K562 (cell line): ENCODE results near the gene PARD3. TPM values are rescaled to one million over a fixed set of nuclear protein-coding genes. Genes with fewer than 3 reads are reported as not detected.
A peak's percentile ranks its signal among the peaks of the same experiment; 100 is the strongest.

Source experiments
- ATAC-seq: fragments of 200-7000 bp; cut with Tn5 transposase; 3 replicates; pipeline ENCODE4 v1.9.1; 2020; ENCODE audit warnings: moderate library complexity
- BruUV-seq: library from RNA; stranded (reverse); fragments of 400-500 nt; replicated peaks from 2 replicates; lab custom pipeline; 2021; lab: Mats Ljungman, UMichigan
- CTCF ChIA-PET: fragments of 300-600 bp; formaldehyde crosslinking; extraction: SDS; loops from one replicate; lab custom pipeline; 2021; ENCODE audit warnings: low intra/inter-chr PET ratio; lab: Yijun Ruan, JAX
- POLR2A ChIA-PET: fragments of 300-600, 350-650 bp; sonication (Branson Sonifier 250); formaldehyde crosslinking; extraction: SDS; loops from one replicate; lab custom pipeline; 2021; ENCODE audit warnings: antibody characterized with exemption, inconsistent platforms; lab: Yijun Ruan, JAX
- DNase-seq, 4 experiments: peaks; one replicate each; pipeline versions ENCODE4 v3.0.0 to v3.0.0-alpha.2; 2011 to 2018; ENCODE audit warnings: low spot score in 3 of 4, mixed read lengths in 3 of 4; ENCODE audit errors: extremely low read depth in 1 of 4
- FAIRE-seq: peaks from 2 replicates; lab custom pipeline; 2011; peaks lifted over from hg19 to GRCh38; lab: Jason Lieb, UNC
- H2AFZ ChIP-seq: 2 replicates; pipeline ENCODE4 v1.6.0; 2011; ENCODE audit warnings: low read depth, low read length, control low read depth, inconsistent platforms
- H3K27ac ChIP-seq: fragments of 200-600 bp; 3 replicates; pipeline ENCODE4 v1.8.0; 2011; ENCODE audit warnings: low read depth, mild to moderate bottlenecking, control low read depth, inconsistent platforms, low read length, moderate library complexity, mixed read lengths; ENCODE audit errors: extremely low read depth
- H3K27me3 ChIP-seq, 2 experiments: fragments of 300-600 bp in 1 of 2; 2 replicates in 1 of 2; 3 replicates in 1 of 2; pipeline versions ENCODE4 v1.6.0 to v1.8.0; 2011; ENCODE audit warnings: inconsistent platforms in 2 of 2, low read length in 2 of 2, mild to moderate bottlenecking in 1 of 2, mixed read lengths in 1 of 2, moderate library complexity in 1 of 2; ENCODE audit not compliant: control insufficient read depth in 2 of 2, insufficient read depth in 2 of 2
- H3K36me3 ChIP-seq: fragments of 300-600 bp; 3 replicates; pipeline ENCODE4 v1.8.0; 2011; ENCODE audit warnings: mild to moderate bottlenecking, low read length, inconsistent platforms; ENCODE audit not compliant: control insufficient read depth, insufficient read depth
- H3K4me1 ChIP-seq, 2 experiments: fragments of 200-600 bp in 1 of 2; replicated peaks in 1 of 2; 2 replicates in 1 of 2; 3 replicates in 1 of 2; pipeline versions ENCODE4 v1.5.1 to v1.8.0; 2011; ENCODE audit warnings: inconsistent platforms in 2 of 2, low read length in 2 of 2, mild to moderate bottlenecking in 1 of 2, mixed read lengths in 1 of 2, moderate library complexity in 1 of 2; ENCODE audit not compliant: control insufficient read depth in 2 of 2, insufficient read depth in 2 of 2
- H3K4me2 ChIP-seq: 2 replicates; pipeline ENCODE4 v1.6.1; 2011; ENCODE audit warnings: low read length, control low read depth, inconsistent platforms, mixed read lengths; ENCODE audit not compliant: insufficient read depth
- H3K4me3 ChIP-seq: fragments of 200-600 bp; sonication (generic), shearing (Covaris generic); 2 replicates; pipeline ENCODE4 v1.5.1; 2016; ENCODE audit warnings: control low read depth, inconsistent platforms
- H3K79me2 ChIP-seq: fragments of 200-600 bp; 3 replicates; pipeline ENCODE4 v1.8.0; 2011; ENCODE audit warnings: low read length, inconsistent platforms; ENCODE audit not compliant: control insufficient read depth, insufficient read depth
- H3K9ac ChIP-seq, 2 experiments: 2 replicates each; pipeline versions ENCODE4 v1.6.0 to v1.6.1; 2011; ENCODE audit warnings: low read depth in 2 of 2, low read length in 2 of 2, control low read depth in 1 of 2, inconsistent platforms in 1 of 2, mild to moderate bottlenecking in 1 of 2, mixed read lengths in 1 of 2; ENCODE audit not compliant: insufficient read depth in 1 of 2
- H3K9me1 ChIP-seq: one replicate; pipeline ENCODE4 v1.6.0; 2011; ENCODE audit warnings: inconsistent platforms, mild to moderate bottlenecking, low read length, moderate library complexity; ENCODE audit not compliant: control insufficient read depth, insufficient read depth
- H3K9me3 ChIP-seq: replicated peaks from 2 replicates; pipeline ENCODE4 v1.5.1; 2011; ENCODE audit warnings: low read depth, low read length, inconsistent platforms; ENCODE audit not compliant: control insufficient read depth, insufficient read depth
- H4K20me1 ChIP-seq: replicated peaks from 2 replicates; pipeline ENCODE4 v1.6.1; 2011; ENCODE audit warnings: low read length, inconsistent platforms, mixed read lengths; ENCODE audit not compliant: control insufficient read depth, insufficient read depth
- CHD2 ChIP-seq: IDR thresholded peaks from 2 replicates; pipeline ENCODE4 v1.6.1; 2011; ENCODE audit warnings: low read depth, low read length
- FOXK2 ChIP-seq, 2 experiments: fragments of 450-650 bp; IDR thresholded peaks in 1 of 2; conservative IDR thresholded peaks in 1 of 2; 2 replicates each; pipeline ENCODE4 v1.6.1; 2016; ENCODE audit warnings: low read depth in 2 of 2, mild to moderate bottlenecking in 1 of 2
- GTF2E2 ChIP-seq: fragments of 200-800 bp; sonication (Bioruptor generic); IDR thresholded peaks from 2 replicates; pipeline ENCODE4 v1.6.1; 2016; ENCODE audit warnings: missing genetic modification characterization, missing compliant biosample characterization
- MAFG ChIP-seq: fragments of 450-650 bp; conservative IDR thresholded peaks from 2 replicates; pipeline ENCODE4 v1.6.1; 2016; ENCODE audit warnings: missing genetic modification characterization, missing compliant biosample characterization
- MEF2D ChIP-seq: conservative IDR thresholded peaks from 2 replicates; pipeline ENCODE4 v1.6.1; 2016; ENCODE audit warnings: low read depth, missing genetic modification characterization, missing compliant biosample characterization
- RCOR1 ChIP-seq, 2 experiments: IDR thresholded peaks; 2 replicates each; pipeline ENCODE4 v1.6.1; 2012; ENCODE audit warnings: low read depth in 2 of 2, low read length in 2 of 2, borderline replicate concordance in 1 of 2, improper control_type of control experiment in 1 of 2
- RUNX1 ChIP-seq: sonication (generic); IDR thresholded peaks from 2 replicates; pipeline ENCODE4 v1.6.1; 2016; ENCODE audit warnings: antibody characterized with exemption, low read depth
- SMARCA4 ChIP-seq: fragments of 450-650 bp; IDR thresholded peaks from 2 replicates; pipeline ENCODE4 v1.6.1; 2016
- WHSC1 ChIP-seq: IDR thresholded peaks from one replicate; pipeline ENCODE4 v1.6.1; 2012; ENCODE audit warnings: low read length, control low read depth, inconsistent platforms
- YBX1 ChIP-seq: fragments of 450-650 bp; IDR thresholded peaks from 2 replicates; pipeline ENCODE4 v1.7.1; 2016; ENCODE audit warnings: mild to moderate bottlenecking
- ZFP1 ChIP-seq: fragments of 450-650 bp; formaldehyde crosslinking; IDR thresholded peaks from 2 replicates; pipeline ENCODE4 v1.4.0; 2020; ENCODE audit warnings: mild to moderate bottlenecking, mixed read lengths
- ZNF316 ChIP-seq: fragments of 450-650 bp; IDR thresholded peaks from 2 replicates; pipeline ENCODE4 v1.6.1; 2016
- WGBS: fragments of 100-300 bp; shearing (Covaris generic); methylation state at CpG from one replicate; pipeline ENCODE4 v1.1.6; 2016; ENCODE audit warnings: low coverage, mixed read lengths; ENCODE audit not compliant: insufficient coverage; ENCODE audit errors: missing lambda C conversion rate; 5-methylcytosine and 5-hydroxymethylcytosine counted together
- in situ Hi-C: fragments of 300-500 bp; cut with MboI; formaldehyde crosslinking; loops from 4 replicates; pipeline ENCODE4 v1.15.0; 2018; ENCODE audit warnings: inconsistent platforms, mixed read lengths
- intact Hi-C: fragments of 100-400 bp; cut with micrococcal nuclease; formaldehyde crosslinking; loops from 2 replicates; pipeline ENCODE4 v1.14.2; 2022
- polyA plus RNA-seq, 8 experiments: library from polyadenylated mRNA; depleted of rRNA in 4 of 8; stranded (reverse) in 5 of 8; unstranded in 3 of 8; fragments of >200 nt; fragmentation: Nextera tagmentation in 2 of 8; fragmentation: Illumina TruSeq in 1 of 8; extraction: Ambion mirVana in 2 of 8; extraction: Trizol in 1 of 8; gene quantifications; 2 replicates each; pipeline versions ENCODE4 v1.2.1 to v1.2.3, GENCODE V29; 2011 to 2014; ENCODE audit warnings: inconsistent platforms in 1 of 8, missing spikeins in 1 of 8
- total RNA-seq, 7 experiments: library from RNA; depleted of rRNA in 6 of 7; stranded (reverse); fragments of >200 nt in 6 of 7; fragmentation: Illumina TruSeq in 2 of 7; extraction: Trizol in 2 of 7; gene quantifications; 2 replicates each; pipeline versions ENCODE4 v1.2.1 to v1.2.3, GENCODE V29; 2011 to 2021; ENCODE audit warnings: low replicate concordance in 1 of 7
- TF ChIP-seq, protein P1 (sequence below): fragments of 450-650 bp; formaldehyde crosslinking; IDR thresholded peaks from 2 replicates; pipeline ENCODE4 v1.4.0; 2022; ENCODE audit warnings: mild to moderate bottlenecking, moderate library complexity
- TF ChIP-seq, protein P2 (sequence below): sonication (generic); IDR thresholded peaks from 2 replicates; pipeline ENCODE4 v1.6.1; 2016

Gene PARD3
- total and polyA plus RNA-seq, 9 of the 15 experiments (the other 6 are each of a cell fraction or from before 2014, with no cell fraction given), result 2.7 to 11.7 (median 7.7) TPM

GRCh38 chr10:34734918-34735317, 80.2 kb downstream of the PARD3 start:
- Histone ChIP-seq H3K9ac (no peak overlapping the region), H3K4me1 (peaks cover 0 to under 1% of the 10 kb centered on the region in 2 experiments; a peak in 2 of 5 replicates), H3K27me3 (peaks cover 0 to 2% of the 10 kb centered on the region in 2 experiments; a peak in 1 of 5 replicates), H3K79me2 (no peaks in the 10 kb centered on the region), H3K9me3 (no peaks in the 10 kb centered on the region), H3K36me3 (no peaks in the 10 kb centered on the region), H3K9me1 (no peaks in the 10 kb centered on the region), H3K4me2 (no peak overlapping the region), H2AFZ (no peak overlapping the region), H3K4me3 (no peak overlapping the region), H4K20me1 (no peaks in the 10 kb centered on the region)
- WGBS, result 37% methylated on average over 3 of the region's 3 CpGs
- in situ Hi-C loops (no loop called here), intact Hi-C loops (loop anchor here (10.0 kb wide), 1 partner anchor 70 kb away; no protein-coding TSS in a partner anchor)
- DNase-seq, result no peak
- ATAC-seq, result no peak
- POLR2A ChIA-PET, result no interaction called here
- no peak for FAIRE-seq
- BruUV-seq, result no TSS peak
- TF ChIP-seq RCOR1 (IDR thresholded peaks at IDR 0.05; ENCODE audit: borderline replicate concordance in 1 of 2, low read depth in 2 of 2, low read length in 2 of 2) (no peak), MAFG (tag) (0 out of 2 replicates have a peak, but pooled peaks have one; percentile 17), ZNF316 (peak; percentile 63)
- TF ChIP-seq, all 486 proteins: peak for 2
- no peak overlapping the region for H3K27ac ChIP-seq
- CTCF ChIA-PET, result no interaction called here

DNA sequence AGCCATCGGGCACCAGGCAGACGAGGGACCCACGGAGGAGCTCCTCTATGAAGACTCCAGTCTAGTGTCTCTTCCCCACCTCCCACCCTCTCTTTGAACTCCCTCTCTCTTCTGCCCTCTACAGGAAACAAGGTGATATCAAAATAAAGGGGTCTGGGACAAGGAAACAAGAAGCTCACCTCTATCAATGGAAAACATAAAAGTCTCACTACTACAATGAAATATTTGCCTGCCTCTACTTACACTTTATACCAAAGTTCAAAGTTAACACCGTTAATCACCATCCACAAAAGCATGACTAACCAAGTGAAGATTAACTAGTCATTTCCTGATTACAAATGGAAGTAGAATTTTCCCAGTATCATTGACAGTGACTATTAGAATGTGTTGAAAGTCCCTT, 82.2 kb downstream of the PARD3 start:
- no peaks in the 10 kb centered on the region for H3K4me1 ChIP-seq
- H2AFZ ChIP-seq, result no peak overlapping the region
- FAIRE-seq, result peak; percentile 82
- 8% methylated on average over 3 of the region's 4 CpGs for WGBS
- H3K27ac ChIP-seq, result no peak overlapping the region
- no peak overlapping the region for H3K9ac ChIP-seq
- H3K27me3 ChIP-seq, result no peaks in the 10 kb centered on the region
- POLR2A ChIA-PET, result interaction anchor here (1.7 kb wide), 1 partner anchor 10 kb away, joined by 4 read pairs; no protein-coding TSS in a partner anchor
- intact Hi-C loops (loop anchor here (10.0 kb wide), 1 partner anchor 68 kb away; no protein-coding TSS in a partner anchor), in situ Hi-C loops (no loop called here)
- H4K20me1 ChIP-seq, result no peaks in the 10 kb centered on the region
- H3K9me3 ChIP-seq, result no peaks in the 10 kb centered on the region
- no peaks in the 10 kb centered on the region for H3K79me2 ChIP-seq
- no peak overlapping the region for H3K4me2 ChIP-seq
- DNase-seq, result peak; percentile 16 to 52 (median 33)
- H3K4me3 ChIP-seq, result no peak overlapping the region
- CTCF ChIA-PET, result no interaction called here
- no peaks in the 10 kb centered on the region for H3K36me3 ChIP-seq
- H3K9me1 ChIP-seq, result no peaks in the 10 kb centered on the region
- ATAC-seq, result peak; percentile 93
- no TSS peak for BruUV-seq
- TF ChIP-seq SMARCA4 (peak; percentile 48; the same call in 1 of the 2 replicates), WHSC1 (no peak), RUNX1 (no peak), FOXK2 (conservative IDR thresholded peaks at IDR 0.05 in 1 of 2, IDR thresholded peaks at IDR 0.05 in 1 of 2; ENCODE audit: low read depth in 2 of 2) (0 out of 4 replicates have a peak, but pooled peaks of 1 of the 2 experiments have one; percentile 28), GTF2E2 (tag) (no peak), MEF2D (tag) (no peak), CHD2 (no peak), YBX1 (no peak), ZFP1 (no peak)
- TF ChIP-seq, protein P1, sequence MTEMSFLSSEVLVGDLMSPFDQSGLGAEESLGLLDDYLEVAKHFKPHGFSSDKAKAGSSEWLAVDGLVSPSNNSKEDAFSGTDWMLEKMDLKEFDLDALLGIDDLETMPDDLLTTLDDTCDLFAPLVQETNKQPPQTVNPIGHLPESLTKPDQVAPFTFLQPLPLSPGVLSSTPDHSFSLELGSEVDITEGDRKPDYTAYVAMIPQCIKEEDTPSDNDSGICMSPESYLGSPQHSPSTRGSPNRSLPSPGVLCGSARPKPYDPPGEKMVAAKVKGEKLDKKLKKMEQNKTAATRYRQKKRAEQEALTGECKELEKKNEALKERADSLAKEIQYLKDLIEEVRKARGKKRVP (CRISPR knock-in tag), result no peak
- TF ChIP-seq, protein P2, sequence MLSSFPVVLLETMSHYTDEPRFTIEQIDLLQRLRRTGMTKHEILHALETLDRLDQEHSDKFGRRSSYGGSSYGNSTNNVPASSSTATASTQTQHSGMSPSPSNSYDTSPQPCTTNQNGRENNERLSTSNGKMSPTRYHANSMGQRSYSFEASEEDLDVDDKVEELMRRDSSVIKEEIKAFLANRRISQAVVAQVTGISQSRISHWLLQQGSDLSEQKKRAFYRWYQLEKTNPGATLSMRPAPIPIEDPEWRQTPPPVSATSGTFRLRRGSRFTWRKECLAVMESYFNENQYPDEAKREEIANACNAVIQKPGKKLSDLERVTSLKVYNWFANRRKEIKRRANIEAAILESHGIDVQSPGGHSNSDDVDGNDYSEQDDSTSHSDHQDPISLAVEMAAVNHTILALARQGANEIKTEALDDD, result peak; percentile 71
